ENCODE measurements around the gene ZNF648.

DNA sequence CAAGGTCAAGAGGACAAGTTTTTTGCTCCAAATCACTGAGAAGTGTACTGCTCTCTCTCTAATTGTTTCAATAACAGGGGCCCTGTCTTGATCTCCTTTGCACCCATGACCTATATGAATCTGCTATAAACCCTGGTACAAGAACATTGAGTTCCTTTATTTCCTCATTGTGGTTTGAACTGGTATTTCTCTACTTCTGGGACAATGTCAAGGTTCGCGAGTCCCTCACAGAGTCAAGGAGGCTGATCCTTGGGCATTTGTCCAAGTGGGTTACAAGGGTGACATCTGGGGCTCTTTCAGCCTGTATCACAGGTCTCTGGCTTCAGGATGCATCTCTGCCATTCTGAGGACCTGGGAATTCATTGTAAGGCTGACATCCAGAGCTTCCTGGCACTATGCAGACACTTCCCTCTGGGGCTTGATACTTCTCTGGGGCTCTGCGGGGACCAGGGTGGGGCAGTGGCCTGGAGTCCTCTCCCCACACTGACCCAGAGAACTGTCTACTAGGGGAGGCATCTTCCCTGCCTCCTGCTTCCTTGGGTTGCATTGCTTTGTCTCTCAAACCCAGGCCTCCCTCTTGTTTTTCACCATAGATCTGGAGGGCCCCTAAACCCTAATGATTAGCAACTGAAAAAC lies 22.5 kb upstream of the ZNF648 start:
- TF ChIP-seq CTCF (IDR thresholded peaks at IDR 0.05; ENCODE audit: insufficient read depth, low read length, poor library complexity, severe bottlenecking) (no peak), EZH2phosphoT487 (conservative IDR thresholded peaks at IDR 0.05; ENCODE audit: low read length) (no peak)

Data from SU-DHL-6 (cell line).